Psoas muscle (tissue), 8 donors: ENCODE measurements around the gene UBE2C. TPM values are rescaled to one million over a fixed set of nuclear protein-coding genes. Genes with fewer than 3 reads are reported as not detected.
A peak's percentile ranks its signal among the peaks of the same experiment; 100 is the strongest.

Experiments used
- ATAC-seq, 4 donors: fragments of 200-7000 bp; cut with Tn5 transposase; one replicate each; pipeline ENCODE4 v1.9.1; 2020; ENCODE audit warnings: moderate library complexity in 3 of 4, mild to moderate bottlenecking in 2 of 4
- DNase-seq, 2 donors: peaks; one replicate each; pipeline ENCODE4 v3.0.0-alpha.2; 2020
- H3K27ac ChIP-seq: fragments of 200-600 bp; one replicate; pipeline ENCODE4 v1.8.0; 2022
- H3K27me3 ChIP-seq, 3 donors: fragments of 200-600 bp in 1 of 3; one replicate each; pipeline versions ENCODE4 v1.6.1 to v1.8.0; 2013 to 2022; ENCODE audit warnings: low read length in 2 of 3, mild to moderate bottlenecking in 2 of 3, moderate library complexity in 1 of 3; ENCODE audit not compliant: insufficient read depth in 3 of 3
- H3K36me3 ChIP-seq, 2 donors: fragments of 200-600 bp in 1 of 2; one replicate each; pipeline versions ENCODE4 v1.6.1 to v1.8.0; 2013 to 2022; ENCODE audit warnings: low read depth in 1 of 2, mild to moderate bottlenecking in 1 of 2, moderate library complexity in 1 of 2; ENCODE audit not compliant: insufficient read depth in 1 of 2
- H3K4me1 ChIP-seq: fragments of 200-600 bp; one replicate; pipeline ENCODE4 v1.8.0; 2022
- H3K4me3 ChIP-seq: fragments of 200-600 bp; one replicate; pipeline ENCODE4 v1.8.0; 2022; ENCODE audit warnings: mild to moderate bottlenecking
- H3K9me3 ChIP-seq: fragments of 200-600 bp; one replicate; pipeline ENCODE4 v1.8.0; 2022
- WGBS, 3 donors: extraction: QIAGEN DNeasy Blood & Tissue Kit; methylation state at CpG; one replicate each; pipeline versions ENCODE4 v1.1.6 to v1.1.7; 2013; 5-methylcytosine and 5-hydroxymethylcytosine counted together
- intact Hi-C, 2 donors: fragments of 100-400 bp; cut with DNase I; formaldehyde crosslinking; loops; one replicate each; pipeline versions ENCODE4 v1.11.0 to v1.14.2; 2022
- polyA plus RNA-seq, 3 donors: library from polyadenylated mRNA; stranded (reverse); fragments of 200-250 nt; gene quantifications; one replicate each; pipeline ENCODE4 v1.2.3, GENCODE V29; 2013
- total RNA-seq, 4 donors: library from RNA; stranded (reverse); fragmentation: NEBNext Ultra II Directional in 2 of 4; extraction: Animal tissue kit (Norgen Biotek cat#: 25700) in 2 of 4; gene quantifications; one replicate each; pipeline versions ENCODE4 v1.2.1 to v1.2.4, GENCODE V29; 2021 to 2023
- TF ChIP-seq, protein P1 (sequence below): fragments of 200-600 bp; IDR thresholded peaks from one replicate; pipeline ENCODE4 v1.8.0; 2022; ENCODE audit warnings: antibody characterized with exemption
- donor health status: healthy with polysubstance abuse.
- donor health status: DM: no; HTN: no; CAD: no; lungs with moderate emphysema.
- donor health status: Bipolar disorder and iron deficiency.
- donor health status: healthy.
- donor health status: DM: yes; HTN: yes; CAD: no.
- donor health status: DM: no; HTN: no; CAD: no.
- donor health status: DM: no; HTN: no; CAD: no.
- donor health status: DM: yes; HTN: yes; CAD: no.

Gene UBE2C
- total and polyA plus RNA-seq, 7 donors = 0.32 to 0.42 (median 0.38) TPM; not detected in 1

DNA sequence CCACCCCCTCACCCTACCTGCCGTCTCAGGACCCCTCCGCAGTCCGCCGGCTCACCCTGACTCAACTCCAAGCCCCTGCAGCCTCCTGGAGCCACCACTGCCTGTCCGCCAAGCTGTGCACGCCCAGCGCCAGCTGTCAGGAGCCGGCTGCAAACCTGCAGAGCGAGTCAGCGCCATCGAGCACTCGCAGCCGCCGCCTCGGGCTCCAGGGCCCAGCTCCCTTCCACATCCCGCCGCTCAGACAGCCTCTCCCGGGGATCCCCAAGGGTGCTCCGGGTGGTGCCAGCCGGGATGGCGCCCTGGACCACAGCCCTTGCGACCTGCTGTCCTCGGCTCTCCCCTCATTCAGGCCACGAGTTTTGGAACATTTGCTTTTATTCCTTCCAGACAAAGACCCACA is 10.4 kb downstream of the UBE2C start:
- ATAC-seq (no peak), DNase-seq (no peak)
- H3K9me3 ChIP-seq = no peaks in the 10 kb centered on the region
- H3K27me3 ChIP-seq = no peaks in the 10 kb centered on the region
- 6 to 20% (median 12%) methylated on average over 24 of the region's 24 CpGs for WGBS, 3 donors
- H3K4me1 ChIP-seq = peaks cover 26% of the 10 kb centered on the region
- TF ChIP-seq, protein P1, sequence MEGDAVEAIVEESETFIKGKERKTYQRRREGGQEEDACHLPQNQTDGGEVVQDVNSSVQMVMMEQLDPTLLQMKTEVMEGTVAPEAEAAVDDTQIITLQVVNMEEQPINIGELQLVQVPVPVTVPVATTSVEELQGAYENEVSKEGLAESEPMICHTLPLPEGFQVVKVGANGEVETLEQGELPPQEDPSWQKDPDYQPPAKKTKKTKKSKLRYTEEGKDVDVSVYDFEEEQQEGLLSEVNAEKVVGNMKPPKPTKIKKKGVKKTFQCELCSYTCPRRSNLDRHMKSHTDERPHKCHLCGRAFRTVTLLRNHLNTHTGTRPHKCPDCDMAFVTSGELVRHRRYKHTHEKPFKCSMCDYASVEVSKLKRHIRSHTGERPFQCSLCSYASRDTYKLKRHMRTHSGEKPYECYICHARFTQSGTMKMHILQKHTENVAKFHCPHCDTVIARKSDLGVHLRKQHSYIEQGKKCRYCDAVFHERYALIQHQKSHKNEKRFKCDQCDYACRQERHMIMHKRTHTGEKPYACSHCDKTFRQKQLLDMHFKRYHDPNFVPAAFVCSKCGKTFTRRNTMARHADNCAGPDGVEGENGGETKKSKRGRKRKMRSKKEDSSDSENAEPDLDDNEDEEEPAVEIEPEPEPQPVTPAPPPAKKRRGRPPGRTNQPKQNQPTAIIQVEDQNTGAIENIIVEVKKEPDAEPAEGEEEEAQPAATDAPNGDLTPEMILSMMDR = no peak
- intact Hi-C loops = loop anchor here (5.0 kb wide), 3 partner anchors 124 to 139 kb away; no protein-coding TSS in a partner anchor
- H3K4me3 ChIP-seq = peak overlapping the region; percentile 81
- H3K36me3 ChIP-seq = peaks cover 0 to 79% of the 10 kb centered on the region in 2 donors
- H3K27ac ChIP-seq = peak overlapping the region; percentile 98

DNA sequence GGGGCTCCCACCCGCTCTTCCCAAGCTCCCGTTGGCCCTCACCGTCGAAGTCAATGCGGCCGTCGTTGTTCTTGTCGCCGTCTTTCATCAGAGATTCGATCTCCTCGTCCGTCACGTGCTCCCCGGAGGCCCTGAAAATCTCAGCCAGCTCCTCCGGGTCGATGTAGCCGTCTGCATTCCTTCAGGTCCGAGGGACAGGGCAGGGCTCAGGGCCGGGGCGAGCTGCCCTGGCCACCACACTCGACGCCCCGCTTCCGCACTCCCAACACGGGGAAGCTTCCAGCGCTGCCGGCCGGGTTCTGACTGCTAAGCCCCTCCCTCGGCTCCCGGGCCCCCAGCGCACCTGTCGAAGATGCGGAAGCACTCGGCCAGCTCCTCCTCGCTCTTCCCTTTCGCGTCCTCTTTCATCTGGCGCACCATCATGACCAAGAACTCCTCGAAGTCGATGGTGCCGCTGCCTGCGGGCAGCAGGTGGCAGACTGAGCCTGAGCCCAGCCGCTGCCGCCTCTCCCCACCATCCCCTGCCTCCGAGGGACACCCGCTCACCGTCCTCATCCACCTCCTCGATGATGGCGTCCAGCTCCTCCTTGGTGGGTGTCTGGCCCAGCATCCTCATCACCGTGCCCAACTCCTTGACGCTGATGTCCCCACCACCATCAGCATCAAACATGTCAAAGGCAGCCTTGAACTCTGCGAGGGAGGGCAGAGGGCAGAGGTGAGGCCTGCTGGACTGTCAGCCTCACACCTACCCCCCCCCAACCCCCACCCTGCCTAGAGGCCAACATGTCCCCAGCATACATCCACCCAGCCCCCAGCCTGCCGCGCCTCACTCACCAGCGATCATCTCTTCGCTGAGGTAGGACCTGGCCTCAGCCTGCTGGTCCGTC is 11.7 kb downstream of the UBE2C start:
- H3K27me3 ChIP-seq = no peaks in the 10 kb centered on the region
- H3K4me3 ChIP-seq = peak overlapping the region; percentile 81
- H3K36me3 ChIP-seq = peaks cover 0 to 67% of the 10 kb centered on the region in 2 donors
- peak in 3 of 4 donors; percentile 40 to 55 (median 42) for ATAC-seq
- peak; percentile 65 to 80 for DNase-seq
- no peaks in the 10 kb centered on the region for H3K9me3 ChIP-seq
- 9 to 19% (median 18%) methylated on average over 51 to 57 of the region's 57 CpGs for WGBS, 3 donors
- intact Hi-C loops = loop anchor here (2.0 to 5.0 kb wide), 4 partner anchors 57 to 138 kb away; partner anchors contain the start of gene ZSWIM1 (in 1 of the 2)
- H3K27ac ChIP-seq = peak overlapping the region; percentile 98
- H3K4me1 ChIP-seq = peaks cover 38% of the 10 kb centered on the region
- TF ChIP-seq, protein P1 = peak; percentile 52

DNA sequence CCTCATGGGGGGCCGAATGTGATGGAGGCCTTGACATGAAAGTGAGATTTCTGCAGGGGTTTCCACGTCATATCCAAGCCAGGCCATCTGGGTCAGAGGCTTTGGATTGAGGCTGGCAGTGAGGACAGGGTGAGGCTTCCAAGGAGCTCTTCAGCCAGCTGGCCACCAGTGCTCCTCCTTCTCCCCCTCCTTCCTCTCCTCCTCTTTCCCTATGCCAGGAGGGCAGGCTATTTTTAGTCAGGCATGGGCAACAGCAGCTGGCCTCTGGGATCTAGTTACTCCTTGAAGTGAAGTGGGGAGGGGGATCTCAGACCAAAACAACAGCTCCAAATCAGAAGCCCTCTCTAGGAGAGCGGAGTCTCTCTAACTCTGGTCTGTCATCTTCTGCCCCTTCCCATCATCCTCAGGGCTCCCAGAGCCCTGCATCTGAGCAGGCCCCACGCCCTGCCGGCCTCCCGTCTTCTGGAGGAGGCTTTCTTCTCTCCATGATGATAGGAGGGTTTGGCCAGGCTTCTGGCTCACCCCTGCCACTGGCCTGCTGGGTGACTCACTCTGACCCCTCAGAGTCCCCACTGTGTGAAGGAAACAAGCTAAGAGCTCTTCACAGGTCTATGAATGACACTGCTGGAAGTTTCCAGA is 14.1 kb downstream of the UBE2C start:
- DNase-seq = peak; percentile 58 to 88
- intact Hi-C loops = no loop called here
- H3K27ac ChIP-seq = peak overlapping the region; percentile 98

DNA sequence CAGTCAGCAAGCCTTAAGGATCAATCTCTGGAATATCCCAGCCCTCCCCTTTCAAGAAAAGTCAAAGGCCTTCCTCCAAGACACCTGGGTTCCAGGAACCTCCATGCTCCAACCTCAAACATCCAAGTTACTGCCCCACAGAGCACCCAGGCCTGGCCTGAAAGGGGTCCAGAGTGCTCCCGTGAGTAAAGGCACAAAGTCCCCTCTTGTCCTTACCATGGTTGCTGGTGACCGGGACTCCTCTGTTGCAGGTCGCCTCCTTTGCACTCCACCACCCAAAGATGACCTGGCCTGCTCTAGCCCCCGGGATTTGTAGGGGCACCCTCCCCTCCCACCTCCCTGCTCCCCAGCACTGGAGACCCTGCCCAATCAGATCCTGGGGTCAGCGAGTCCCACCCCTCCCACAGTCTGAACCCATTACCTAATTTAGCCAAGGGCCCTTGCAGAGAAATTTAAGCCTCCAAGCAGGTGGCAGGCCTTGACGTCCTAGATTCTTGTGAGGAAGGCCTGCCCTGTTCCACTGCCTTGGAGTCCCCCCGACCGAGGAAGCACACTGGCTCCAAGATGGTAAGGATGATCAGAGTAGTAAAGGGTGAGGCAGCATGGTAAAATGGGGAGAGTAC is 14.7 kb downstream of the UBE2C start, which contains the start of gene TNNC2:
Gene TNNC2 (minus strand): TSS at position 283 of the 623 bp plus-strand sequence. CDS start 64 bp downstream, at position 219.
- Histone ChIP-seq H3K9me3 (no peaks in the 10 kb centered on the region), H3K4me3 (peak within 1 kb of the TSS; percentile 81), H3K27ac (peak within 1 kb of the TSS; percentile 98), H3K36me3 (peaks cover 0 to 41% of the 10 kb centered on the region in 2 donors), H3K27me3 (no peaks in the 10 kb centered on the region), H3K4me1 (peaks cover 48% of the 10 kb centered on the region)
- DNase-seq = peak in 1 of 2 donors; percentile 80
- TF ChIP-seq, protein P1 = no peak
- intact Hi-C loops = no loop called here
- ATAC-seq = peak; percentile 6 to 53 (median 36)
- WGBS, 3 donors = 33 to 65% (median 37%) methylated on average over 8 of the region's 8 CpGs

More for the DNA sequence above, 14.1 kb downstream of the UBE2C start:
- H3K36me3 ChIP-seq = peaks cover 0 to 47% of the 10 kb centered on the region in 2 donors
- WGBS, 3 donors = 16 to 36% (median 20%) methylated on average over 6 of the region's 6 CpGs
- H3K4me3 ChIP-seq = peak overlapping the region; percentile 81
- TF ChIP-seq, protein P1 = no peak
- ATAC-seq = peak; percentile 67 to 82 (median 73)
- peaks cover 42% of the 10 kb centered on the region for H3K4me1 ChIP-seq
- no peaks in the 10 kb centered on the region for H3K9me3 ChIP-seq
- no peaks in the 10 kb centered on the region for H3K27me3 ChIP-seq
